ENCODE results near the gene NFS1. TPM values are rescaled to one million over a fixed set of nuclear protein-coding genes. Genes with fewer than 3 reads are reported as not detected.

The NFS1 gene
- total and polyA plus RNA-seq, 4 donors, result 30.1 to 55.2 (median 46.1) TPM

- Histone ChIP-seq H3K9ac (ENCODE audit: low read depth in 1 of 2, low read length in 2 of 2) (no peak overlapping the region), H3K9me3 (ENCODE audit: control insufficient read depth in 4 of 4, low read length in 3 of 4) (no peaks in the 10 kb centered on the region), H3K27ac (ENCODE audit: low read depth in 1 of 2, low read length in 2 of 2) (no peak overlapping the region), H3K4me1 (ENCODE audit: control insufficient read depth in 4 of 4, insufficient read depth in 4 of 4, low read length in 3 of 4) (no peaks in the 10 kb centered on the region), H3K36me3 (ENCODE audit: control insufficient read depth in 4 of 4, insufficient read depth in 3 of 4, low read depth in 1 of 4, low read length in 3 of 4) (peaks cover 56 to 97% (median 84%) of the 10 kb centered on the region in 4 donors), H3K4me3 (ENCODE audit: low read depth in 1 of 3, low read length in 3 of 3) (no peak overlapping the region), H3K27me3 (ENCODE audit: control insufficient read depth in 4 of 4, insufficient read depth in 4 of 4, low read length in 3 of 4) (no peaks in the 10 kb centered on the region)
- TF ChIP-seq REST (IDR thresholded peaks at IDR 0.05), result no peak
- no peak for TF ChIP-seq NR2F2 (IDR thresholded peaks at IDR 0.05)
- no peak for TF ChIP-seq GABPA (IDR thresholded peaks at IDR 0.05 in 1 of 2, conservative IDR thresholded peaks at IDR 0.05 in 1 of 2)
- no peak for TF ChIP-seq SP1 (IDR thresholded peaks at IDR 0.05)
- no peak for TF ChIP-seq FOXA2 (IDR thresholded peaks at IDR 0.05)
- no peak for TF ChIP-seq HNF4G (IDR thresholded peaks at IDR 0.05)
- TF ChIP-seq RAD21 (IDR thresholded peaks at IDR 0.05), result no peak
- no peak for TF ChIP-seq YY1 (IDR thresholded peaks at IDR 0.05)
- TF ChIP-seq CTCF (IDR thresholded peaks at IDR 0.05; ENCODE audit: low read depth, low read length, missing input control), result no peak
- no peak for TF ChIP-seq JUND (IDR thresholded peaks at IDR 0.05)
- TF ChIP-seq ZBTB33 (IDR thresholded peaks at IDR 0.05), result no peak
- TF ChIP-seq EGR1 (IDR thresholded peaks at IDR 0.05; ENCODE audit: low read depth in 2 of 2), result no peak
- TF ChIP-seq HNF4A (conservative IDR thresholded peaks at IDR 0.05), result no peak
- no peak for TF ChIP-seq TAF1 (conservative IDR thresholded peaks at IDR 0.05)
- TF ChIP-seq, protein P1, sequence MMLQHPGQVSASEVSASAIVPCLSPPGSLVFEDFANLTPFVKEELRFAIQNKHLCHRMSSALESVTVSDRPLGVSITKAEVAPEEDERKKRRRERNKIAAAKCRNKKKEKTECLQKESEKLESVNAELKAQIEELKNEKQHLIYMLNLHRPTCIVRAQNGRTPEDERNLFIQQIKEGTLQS (IDR thresholded peaks at IDR 0.05), result no peak
- no peak for TF ChIP-seq FOXA1 (IDR thresholded peaks at IDR 0.05)
- 94% methylated on average over 13 of the region's 13 CpGs for WGBS
- DNase-seq (ENCODE audit: low spot score), result no peak
Observed at GRCh38 chr20:35720165-35721123, 21.3 kb upstream of the NFS1 start.

Data from liver (tissue), 9 donors.